ENCODE data around the gene GINS3.

Gene GINS3

GRCh38 chr16:58399718-58400633, 7.7 kb downstream of the GINS3 start:
- no peak for TF ChIP-seq CTCF (IDR thresholded peaks at IDR 0.05)

- no peak for TF ChIP-seq CTCF (IDR thresholded peaks at IDR 0.05)
These were observed 10.5 kb downstream of the GINS3 start for GRCh38 chr16:58402796-58403195.

- no peak for TF ChIP-seq CTCF (IDR thresholded peaks at IDR 0.05)
These were observed 17.2 kb downstream of the GINS3 start for GRCh38 chr16:58409316-58409973.

- TF ChIP-seq CTCF (IDR thresholded peaks at IDR 0.05) = no peak
These were observed 19.1 kb downstream of the GINS3 start for GRCh38 chr16:58411336-58411735.

- no peak for TF ChIP-seq CTCF (IDR thresholded peaks at IDR 0.05)
These were observed 19.7 kb downstream of the GINS3 start for GRCh38 chr16:58411736-58412614.

- no peak for TF ChIP-seq CTCF (IDR thresholded peaks at IDR 0.05)
These were observed 21.1 kb downstream of the GINS3 start for GRCh38 chr16:58413359-58413758.

GRCh38 chr16:58415003-58415402, 22.7 kb downstream of the GINS3 start:
- no peak for TF ChIP-seq CTCF (IDR thresholded peaks at IDR 0.05)

Measured in LNCAP (cell line).